Measurements from ENCODE around the gene HS3ST3A1.

- TF ChIP-seq CTCF (IDR thresholded peaks at IDR 0.05; ENCODE audit: control extremely low read depth in 1 of 3, insufficient read depth in 1 of 3, low read depth in 1 of 3, low read length in 3 of 3) (no peak), EP300 (IDR thresholded peaks at IDR 0.05; ENCODE audit: borderline replicate concordance in 1 of 2, low read depth in 2 of 2, low read length in 2 of 2) (no peak), MAX (IDR thresholded peaks at IDR 0.05) (no peak), SP2 (IDR thresholded peaks at IDR 0.05; ENCODE audit: low read length) (no peak), RFX5 (IDR thresholded peaks at IDR 0.05; ENCODE audit: borderline replicate concordance, low read depth, low read length) (no peak), JUN (IDR thresholded peaks at IDR 0.05; ENCODE audit: low read depth, low read length) (no peak), HDAC6 (IDR thresholded peaks at IDR 0.05; ENCODE audit: low read depth, low read length) (no peak), EZH2 (IDR thresholded peaks at IDR 0.05; ENCODE audit: low read depth, low read length, severe bottlenecking) (no peak), NRF1 (IDR thresholded peaks at IDR 0.05; ENCODE audit: low read depth, low read length) (no peak), RAD21 (IDR thresholded peaks at IDR 0.05 in 1 of 2, conservative IDR thresholded peaks at IDR 0.05 in 1 of 2; ENCODE audit: low read depth in 2 of 2, low read length in 2 of 2) (no peak)
- TF ChIP-seq, protein P1, sequence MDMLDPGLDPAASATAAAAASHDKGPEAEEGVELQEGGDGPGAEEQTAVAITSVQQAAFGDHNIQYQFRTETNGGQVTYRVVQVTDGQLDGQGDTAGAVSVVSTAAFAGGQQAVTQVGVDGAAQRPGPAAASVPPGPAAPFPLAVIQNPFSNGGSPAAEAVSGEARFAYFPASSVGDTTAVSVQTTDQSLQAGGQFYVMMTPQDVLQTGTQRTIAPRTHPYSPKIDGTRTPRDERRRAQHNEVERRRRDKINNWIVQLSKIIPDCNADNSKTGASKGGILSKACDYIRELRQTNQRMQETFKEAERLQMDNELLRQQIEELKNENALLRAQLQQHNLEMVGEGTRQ (IDR thresholded peaks at IDR 0.05; ENCODE audit: low read length): no peak
These were observed 99.5 kb downstream of the HS3ST3A1 start for GRCh38 chr17:13502263-13502662.
